ENCODE measurements around the gene ABHD8.

DNA sequence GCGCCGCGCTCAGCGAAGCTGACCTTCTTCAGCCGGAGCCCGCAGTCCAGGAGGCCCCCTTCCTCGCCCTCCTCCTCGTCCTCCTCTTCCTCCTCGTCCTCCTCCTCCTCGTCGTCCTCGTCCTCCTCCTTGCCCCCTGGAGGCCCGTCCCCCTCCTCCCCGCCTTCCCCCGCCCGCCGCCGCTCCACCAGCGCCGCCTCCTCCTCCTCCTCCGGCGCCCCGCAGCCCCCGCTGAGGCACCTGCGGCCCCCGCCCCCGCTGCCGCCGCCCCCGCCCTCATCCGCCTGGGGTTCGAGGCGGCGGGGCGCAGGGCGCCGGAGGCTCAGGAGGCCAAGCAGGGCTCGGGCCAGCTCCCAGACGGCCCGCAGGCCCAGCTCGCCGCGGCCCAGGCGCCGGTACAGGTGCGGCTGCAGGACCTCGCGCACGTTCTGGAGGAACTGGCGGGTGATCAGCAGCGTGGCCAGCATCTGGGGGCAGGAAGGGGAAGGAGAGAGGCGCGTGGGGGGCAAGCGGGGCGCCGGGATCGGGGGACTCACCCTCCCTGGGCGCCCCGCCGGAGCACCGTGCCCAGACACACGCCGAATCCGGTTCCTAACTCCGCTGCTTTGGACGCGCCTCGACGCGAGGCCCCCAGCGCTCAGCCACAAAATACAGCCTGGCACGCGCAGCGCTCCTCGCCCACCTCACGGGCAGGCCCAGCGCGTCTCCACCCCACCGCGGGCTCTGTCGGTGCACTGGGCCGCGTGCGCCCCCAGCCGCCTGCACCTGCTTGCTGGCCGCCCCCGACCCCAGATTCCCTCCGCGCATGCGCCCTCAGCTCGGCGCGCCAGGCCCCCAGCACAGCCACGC is 25.5 kb upstream of the ABHD8 start:
- TF ChIP-seq POLR2AphosphoS5 (IDR thresholded peaks at IDR 0.05; ENCODE audit: borderline replicate concordance, low read depth, low read length) (no peak), EZH2 (IDR thresholded peaks at IDR 0.05) (no peak)

All from SK-N-MC (cell line).